Vagina (tissue), 2 donors: ENCODE measurements around the gene FAF1. TPM values are rescaled to one million over a fixed set of nuclear protein-coding genes. Genes with fewer than 3 reads are reported as not detected.
"Not testable (repeated sequence)": the region's sequence is repeated elsewhere in the genome, so short reads cannot be mapped to it uniquely, and the experiment has no call there.

Experiments used
- DNase-seq, 2 donors: peaks; one replicate each; pipeline ENCODE4 v3.0.0-alpha.2; 2017; ENCODE audit errors: extremely low spot score in 2 of 2
- H3K27ac ChIP-seq: fragments of 200-600 bp; sonication (generic); one replicate; pipeline ENCODE4 v1.5.1; 2019
- H3K27me3 ChIP-seq: fragments of 200-600 bp; sonication (generic); one replicate; pipeline ENCODE4 v1.5.1; 2019
- H3K36me3 ChIP-seq, 2 donors: fragments of 200-600 bp; sonication (generic); one replicate each; pipeline ENCODE4 v1.5.1; 2017 to 2019
- H3K4me1 ChIP-seq: fragments of 200-600 bp; sonication (generic); one replicate; pipeline ENCODE4 v1.5.1; 2019
- H3K4me3 ChIP-seq, 2 donors: fragments of 200-600 bp; sonication (generic); 1 replicate in 1 of 2; 2 replicates in 1 of 2; pipeline ENCODE4 v1.5.1; 2016 to 2019
- H3K9me3 ChIP-seq: fragments of 200-600 bp; sonication (generic); one replicate; pipeline ENCODE4 v1.5.1; 2019
- POLR2A ChIP-seq, 2 donors: fragments of 450-650 bp; IDR thresholded peaks; one replicate each; pipeline ENCODE4 v1.6.1; 2017; ENCODE audit warnings: antibody characterized with exemption in 2 of 2, mild to moderate bottlenecking in 2 of 2, moderate library complexity in 2 of 2
- POLR2AphosphoS5 ChIP-seq, 2 donors: sonication (generic); formaldehyde crosslinking; IDR thresholded peaks; one replicate each; pipeline ENCODE4 v1.9.0; 2017; ENCODE audit warnings: antibody characterized with exemption in 2 of 2, mild to moderate bottlenecking in 2 of 2, low read depth in 1 of 2; ENCODE audit not compliant: insufficient read depth in 1 of 2
- intact Hi-C: fragments of 100-400 bp; cut with DNase I; formaldehyde crosslinking; loops from one replicate; pipeline ENCODE4 v1.15.1; 2023
- total RNA-seq: library from RNA; depleted of rRNA; stranded (reverse); fragments of >200 nt; gene quantifications from one replicate; pipeline ENCODE4 v1.2.3, GENCODE V29; 2016
- TF ChIP-seq, protein P1 (sequence below), 3 experiments: fragments of 450-650 bp in 2 of 3; fragments of 200-600 bp in 1 of 3; sonication (generic) in 1 of 3; IDR thresholded peaks; one replicate each; pipeline ENCODE4 v1.5.1; 2017 to 2019; ENCODE audit warnings: antibody characterized with exemption in 3 of 3, mild to moderate bottlenecking in 2 of 3, moderate library complexity in 2 of 3

Gene FAF1
- total RNA-seq, 1 donor from 2014 or later, result 40.0 TPM

DNA sequence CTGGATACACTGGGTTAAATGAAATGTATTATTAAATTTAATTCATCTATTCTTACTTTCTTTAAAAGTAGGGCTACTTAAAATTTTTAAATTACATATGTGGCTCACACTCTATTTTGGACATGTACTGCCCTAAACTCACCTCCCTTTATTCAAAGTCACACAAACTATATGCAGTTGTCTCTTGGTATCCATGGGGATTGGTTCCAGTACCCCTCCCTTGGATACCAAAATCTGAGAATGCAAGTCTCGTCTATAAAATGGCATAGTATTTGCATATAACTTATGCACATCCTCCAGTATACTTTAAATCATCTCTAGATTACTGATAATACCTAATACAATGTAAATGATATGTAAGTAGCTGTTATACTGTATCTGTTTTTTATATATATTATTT, 57.6 kb downstream of the FAF1 start:
- no peaks in the 10 kb centered on the region for H3K9me3 ChIP-seq
- DNase-seq, result no peak
- no peaks in the 10 kb centered on the region for H3K4me1 ChIP-seq
- TF ChIP-seq POLR2A (IDR thresholded peaks at IDR 0.05), result no peak
- TF ChIP-seq, protein P1, sequence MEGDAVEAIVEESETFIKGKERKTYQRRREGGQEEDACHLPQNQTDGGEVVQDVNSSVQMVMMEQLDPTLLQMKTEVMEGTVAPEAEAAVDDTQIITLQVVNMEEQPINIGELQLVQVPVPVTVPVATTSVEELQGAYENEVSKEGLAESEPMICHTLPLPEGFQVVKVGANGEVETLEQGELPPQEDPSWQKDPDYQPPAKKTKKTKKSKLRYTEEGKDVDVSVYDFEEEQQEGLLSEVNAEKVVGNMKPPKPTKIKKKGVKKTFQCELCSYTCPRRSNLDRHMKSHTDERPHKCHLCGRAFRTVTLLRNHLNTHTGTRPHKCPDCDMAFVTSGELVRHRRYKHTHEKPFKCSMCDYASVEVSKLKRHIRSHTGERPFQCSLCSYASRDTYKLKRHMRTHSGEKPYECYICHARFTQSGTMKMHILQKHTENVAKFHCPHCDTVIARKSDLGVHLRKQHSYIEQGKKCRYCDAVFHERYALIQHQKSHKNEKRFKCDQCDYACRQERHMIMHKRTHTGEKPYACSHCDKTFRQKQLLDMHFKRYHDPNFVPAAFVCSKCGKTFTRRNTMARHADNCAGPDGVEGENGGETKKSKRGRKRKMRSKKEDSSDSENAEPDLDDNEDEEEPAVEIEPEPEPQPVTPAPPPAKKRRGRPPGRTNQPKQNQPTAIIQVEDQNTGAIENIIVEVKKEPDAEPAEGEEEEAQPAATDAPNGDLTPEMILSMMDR (IDR thresholded peaks at IDR 0.05), result no peak
- TF ChIP-seq POLR2AphosphoS5 (IDR thresholded peaks at IDR 0.05; ENCODE audit: insufficient read depth in 1 of 2, low read depth in 1 of 2), result no peak
- intact Hi-C loops, result no loop called here
- no peak overlapping the region for H3K27ac ChIP-seq
- no peak overlapping the region for H3K4me3 ChIP-seq
- no peaks in the 10 kb centered on the region for H3K27me3 ChIP-seq
- H3K36me3 ChIP-seq, result no peaks in the 10 kb centered on the region

DNA sequence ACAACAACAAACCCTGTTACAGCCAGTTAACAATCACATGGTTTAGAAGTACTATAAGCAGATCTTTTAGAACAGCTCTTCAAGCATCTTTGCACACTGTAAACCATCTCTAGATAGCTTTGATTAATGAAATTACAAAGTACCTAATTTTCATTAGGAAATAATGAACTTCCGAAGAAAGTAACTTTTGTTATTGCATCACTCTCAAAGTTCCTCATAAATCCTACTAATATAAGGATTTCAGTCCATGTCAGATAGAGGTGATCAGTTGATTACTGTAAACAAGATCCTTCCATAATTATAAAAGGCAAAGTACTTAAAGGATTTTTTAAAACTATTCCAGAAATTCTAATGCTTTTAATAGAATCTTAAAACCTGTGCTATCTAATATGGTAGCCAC, 58.2 kb downstream of the FAF1 start:
- TF ChIP-seq POLR2A (IDR thresholded peaks at IDR 0.05) (no peak), POLR2AphosphoS5 (IDR thresholded peaks at IDR 0.05; ENCODE audit: insufficient read depth in 1 of 2, low read depth in 1 of 2) (no peak)
- H3K4me1 ChIP-seq, result no peaks in the 10 kb centered on the region

GRCh38 chr1:50898773-50899172, 61.3 kb downstream of the FAF1 start:
- TF ChIP-seq, protein P1 (IDR thresholded peaks at IDR 0.05), result no peak
- TF ChIP-seq POLR2A (IDR thresholded peaks at IDR 0.05) (no peak), POLR2AphosphoS5 (IDR thresholded peaks at IDR 0.05; ENCODE audit: insufficient read depth in 1 of 2, low read depth in 1 of 2) (no peak)
- intact Hi-C loops, result no loop called here
- Histone ChIP-seq H3K36me3 (no peaks in the 10 kb centered on the region), H3K27ac (no peak overlapping the region), H3K4me3 (no peak overlapping the region), H3K9me3 (no peaks in the 10 kb centered on the region), H3K4me1 (no peaks in the 10 kb centered on the region), H3K27me3 (no peaks in the 10 kb centered on the region)
- no peak for DNase-seq

More for the DNA sequence above, 58.2 kb downstream of the FAF1 start:
- H3K27ac ChIP-seq, result no peak overlapping the region
- no peak overlapping the region for H3K4me3 ChIP-seq
- no peak for DNase-seq
- no peaks in the 10 kb centered on the region for H3K9me3 ChIP-seq
- no peaks in the 10 kb centered on the region for H3K27me3 ChIP-seq
- intact Hi-C loops, result loop anchor here (2.0 kb wide), 1 partner anchor 43 kb away; no protein-coding TSS in a partner anchor
- H3K36me3 ChIP-seq, result no peaks in the 10 kb centered on the region

- Histone ChIP-seq H3K27me3 (no peaks in the 10 kb centered on the region), H3K4me1 (no peaks in the 10 kb centered on the region), H3K4me3 (no peak overlapping the region), H3K36me3 (no peaks in the 10 kb centered on the region), H3K9me3 (no peaks in the 10 kb centered on the region), H3K27ac (no peak overlapping the region)
- TF ChIP-seq POLR2A (IDR thresholded peaks at IDR 0.05) (no peak), POLR2AphosphoS5 (IDR thresholded peaks at IDR 0.05; ENCODE audit: insufficient read depth in 1 of 2, low read depth in 1 of 2) (no peak)
- TF ChIP-seq, protein P1 (IDR thresholded peaks at IDR 0.05), result no peak
- DNase-seq, result no peak
- intact Hi-C loops, result no loop called here
These were observed 65.7 kb downstream of the FAF1 start for GRCh38 chr1:50894340-50894739.

DNA sequence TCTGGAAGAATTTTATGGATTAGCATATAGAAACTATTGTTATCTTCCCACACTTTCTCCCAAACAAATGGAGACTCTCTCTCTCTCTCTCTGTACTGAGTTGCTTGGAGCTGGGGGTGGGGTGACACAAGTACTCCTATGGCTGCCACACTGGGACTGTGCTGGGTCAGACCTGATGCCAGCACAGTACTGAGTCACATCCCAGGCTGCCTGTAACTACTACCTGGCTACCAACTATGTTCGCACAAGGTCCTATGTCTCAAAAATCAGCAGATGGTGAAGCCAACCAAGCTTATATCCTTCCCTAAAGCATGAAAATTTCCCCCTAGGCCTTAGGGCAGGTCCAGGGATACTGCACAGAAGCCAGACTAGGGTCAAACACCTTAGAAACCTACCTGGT, 66.6 kb downstream of the FAF1 start:
- H3K36me3 ChIP-seq, result no peaks in the 10 kb centered on the region
- intact Hi-C loops, result no loop called here
- H3K4me1 ChIP-seq, result no peaks in the 10 kb centered on the region
- no peaks in the 10 kb centered on the region for H3K27me3 ChIP-seq
- H3K27ac ChIP-seq, result no peak overlapping the region
- H3K4me3 ChIP-seq, result no peak overlapping the region
- DNase-seq, result no peak
- no peaks in the 10 kb centered on the region for H3K9me3 ChIP-seq
- TF ChIP-seq, protein P1 (IDR thresholded peaks at IDR 0.05), result no peak
- TF ChIP-seq POLR2AphosphoS5 (IDR thresholded peaks at IDR 0.05; ENCODE audit: insufficient read depth in 1 of 2, low read depth in 1 of 2) (no peak), POLR2A (IDR thresholded peaks at IDR 0.05) (no peak)

DNA sequence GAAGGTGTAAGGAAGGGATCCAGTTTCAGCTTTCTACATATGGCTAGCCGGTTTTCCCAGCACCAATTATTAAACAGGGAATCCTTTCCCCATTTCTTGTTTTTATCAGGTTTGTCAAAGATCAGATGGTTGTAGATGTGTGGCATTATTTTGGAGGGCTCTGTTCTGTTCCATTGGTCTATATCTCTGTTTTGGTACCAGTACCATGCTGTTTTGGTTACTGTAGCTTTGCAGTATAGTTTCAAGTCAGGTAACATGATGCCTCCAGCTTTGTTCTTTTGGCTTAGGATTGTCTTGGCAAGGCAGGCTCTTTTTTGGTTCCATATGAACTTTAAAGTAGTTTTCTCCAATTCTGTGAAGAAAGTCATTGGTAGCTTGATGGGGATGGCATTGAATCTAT, 72.5 kb downstream of the FAF1 start:
- H3K36me3 ChIP-seq, intact Hi-C loops, H3K4me3 ChIP-seq, DNase-seq, H3K9me3 ChIP-seq, H3K27me3 ChIP-seq, H3K4me1 ChIP-seq, H3K27ac ChIP-seq: not testable (repeated sequence)
